Measurements from ENCODE around the gene SLC15A4. TPM values are rescaled to one million over a fixed set of nuclear protein-coding genes. Genes with fewer than 3 reads are reported as not detected.
"Not testable (repeated sequence)": the region's sequence is repeated elsewhere in the genome, so short reads cannot be mapped to it uniquely, and the experiment has no call there.

Gene SLC15A4
- polyA plus RNA-seq, 1 of the 3 experiments (the other 2 are of a cell fraction) = 14.5 TPM

DNA sequence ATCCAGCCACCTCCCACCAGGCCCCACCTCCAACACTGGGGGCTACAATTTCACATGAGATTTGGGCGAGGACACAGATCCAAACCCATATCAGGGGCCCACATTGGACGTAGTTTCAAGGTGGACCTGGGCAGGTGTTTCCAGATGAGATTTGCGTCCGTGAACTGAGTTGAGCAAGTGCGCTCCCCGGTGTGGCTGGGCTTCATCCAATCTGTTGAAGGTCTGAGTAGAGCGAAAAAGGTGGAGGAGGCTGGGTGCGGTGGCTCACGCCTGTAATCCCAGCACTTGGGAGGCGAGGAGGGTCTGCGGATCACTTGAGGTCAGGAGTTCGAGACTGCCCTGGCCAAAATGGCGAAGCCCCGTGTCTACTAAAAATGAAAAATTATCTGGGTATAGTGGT is 24.6 kb upstream of the SLC15A4 start:
- Histone ChIP-seq H3K79me2 (ENCODE audit: insufficient read depth) (no peaks in the 10 kb centered on the region), H4K20me1 (ENCODE audit: insufficient read depth) (no peaks in the 10 kb centered on the region), H3K9me3 (no peaks in the 10 kb centered on the region), H3K4me3 (ENCODE audit: low read depth in 2 of 2, low read length in 1 of 2) (no peak overlapping the region), H3K4me1 (ENCODE audit: control insufficient read depth in 1 of 2, insufficient read depth in 2 of 2, low read depth in 1 of 2, low read length in 1 of 2) (no peaks in the 10 kb centered on the region), H3K4me2 (no peak overlapping the region), H3K27me3 (ENCODE audit: insufficient read depth) (no peaks in the 10 kb centered on the region), H3K9ac (no peak overlapping the region), H3K9me2 (no peaks in the 10 kb centered on the region), H2AFZ (ENCODE audit: low read depth) (no peak overlapping the region), H3F3A (replicated peaks; ENCODE audit: insufficient read depth) (no peaks in the 10 kb centered on the region), H3K27ac (ENCODE audit: low read depth in 2 of 2, low read length in 1 of 2) (no peak overlapping the region), H3K36me3 (replicated peaks in 1 of 2; ENCODE audit: control insufficient read depth in 1 of 2, insufficient read depth in 2 of 2, low read length in 1 of 2) (no peaks in the 10 kb centered on the region)
- POLR2A ChIA-PET = no interaction called here
- WGBS (ENCODE audit: low lambda C conversion rate) = 81% methylated on average over 13 of the region's 14 CpGs
- CTCF ChIA-PET = no interaction called here
- no peak for DNase-seq
- TF ChIP-seq EP300 (IDR thresholded peaks at IDR 0.05; ENCODE audit: borderline replicate concordance in 1 of 2, low read depth in 1 of 2, low read length in 1 of 2) = no peak
- no peak for TF ChIP-seq NRF1 (IDR thresholded peaks at IDR 0.05; ENCODE audit: low read depth, low read length)
- TF ChIP-seq SIN3A (IDR thresholded peaks at IDR 0.05; ENCODE audit: borderline replicate concordance, low read depth, low read length) = no peak
- TF ChIP-seq TAF1 (IDR thresholded peaks at IDR 0.05; ENCODE audit: borderline replicate concordance, low read depth, low read length) = no peak
- TF ChIP-seq, protein P1, sequence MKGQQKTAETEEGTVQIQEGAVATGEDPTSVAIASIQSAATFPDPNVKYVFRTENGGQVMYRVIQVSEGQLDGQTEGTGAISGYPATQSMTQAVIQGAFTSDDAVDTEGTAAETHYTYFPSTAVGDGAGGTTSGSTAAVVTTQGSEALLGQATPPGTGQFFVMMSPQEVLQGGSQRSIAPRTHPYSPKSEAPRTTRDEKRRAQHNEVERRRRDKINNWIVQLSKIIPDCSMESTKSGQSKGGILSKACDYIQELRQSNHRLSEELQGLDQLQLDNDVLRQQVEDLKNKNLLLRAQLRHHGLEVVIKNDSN (IDR thresholded peaks at IDR 0.05; ENCODE audit: borderline replicate concordance, low read depth) = no peak
- TF ChIP-seq, protein P2, sequence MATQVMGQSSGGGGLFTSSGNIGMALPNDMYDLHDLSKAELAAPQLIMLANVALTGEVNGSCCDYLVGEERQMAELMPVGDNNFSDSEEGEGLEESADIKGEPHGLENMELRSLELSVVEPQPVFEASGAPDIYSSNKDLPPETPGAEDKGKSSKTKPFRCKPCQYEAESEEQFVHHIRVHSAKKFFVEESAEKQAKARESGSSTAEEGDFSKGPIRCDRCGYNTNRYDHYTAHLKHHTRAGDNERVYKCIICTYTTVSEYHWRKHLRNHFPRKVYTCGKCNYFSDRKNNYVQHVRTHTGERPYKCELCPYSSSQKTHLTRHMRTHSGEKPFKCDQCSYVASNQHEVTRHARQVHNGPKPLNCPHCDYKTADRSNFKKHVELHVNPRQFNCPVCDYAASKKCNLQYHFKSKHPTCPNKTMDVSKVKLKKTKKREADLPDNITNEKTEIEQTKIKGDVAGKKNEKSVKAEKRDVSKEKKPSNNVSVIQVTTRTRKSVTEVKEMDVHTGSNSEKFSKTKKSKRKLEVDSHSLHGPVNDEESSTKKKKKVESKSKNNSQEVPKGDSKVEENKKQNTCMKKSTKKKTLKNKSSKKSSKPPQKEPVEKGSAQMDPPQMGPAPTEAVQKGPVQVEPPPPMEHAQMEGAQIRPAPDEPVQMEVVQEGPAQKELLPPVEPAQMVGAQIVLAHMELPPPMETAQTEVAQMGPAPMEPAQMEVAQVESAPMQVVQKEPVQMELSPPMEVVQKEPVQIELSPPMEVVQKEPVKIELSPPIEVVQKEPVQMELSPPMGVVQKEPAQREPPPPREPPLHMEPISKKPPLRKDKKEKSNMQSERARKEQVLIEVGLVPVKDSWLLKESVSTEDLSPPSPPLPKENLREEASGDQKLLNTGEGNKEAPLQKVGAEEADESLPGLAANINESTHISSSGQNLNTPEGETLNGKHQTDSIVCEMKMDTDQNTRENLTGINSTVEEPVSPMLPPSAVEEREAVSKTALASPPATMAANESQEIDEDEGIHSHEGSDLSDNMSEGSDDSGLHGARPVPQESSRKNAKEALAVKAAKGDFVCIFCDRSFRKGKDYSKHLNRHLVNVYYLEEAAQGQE (IDR thresholded peaks at IDR 0.05; ENCODE audit: low read depth, low read length) = no peak
- TF ChIP-seq, protein P3, sequence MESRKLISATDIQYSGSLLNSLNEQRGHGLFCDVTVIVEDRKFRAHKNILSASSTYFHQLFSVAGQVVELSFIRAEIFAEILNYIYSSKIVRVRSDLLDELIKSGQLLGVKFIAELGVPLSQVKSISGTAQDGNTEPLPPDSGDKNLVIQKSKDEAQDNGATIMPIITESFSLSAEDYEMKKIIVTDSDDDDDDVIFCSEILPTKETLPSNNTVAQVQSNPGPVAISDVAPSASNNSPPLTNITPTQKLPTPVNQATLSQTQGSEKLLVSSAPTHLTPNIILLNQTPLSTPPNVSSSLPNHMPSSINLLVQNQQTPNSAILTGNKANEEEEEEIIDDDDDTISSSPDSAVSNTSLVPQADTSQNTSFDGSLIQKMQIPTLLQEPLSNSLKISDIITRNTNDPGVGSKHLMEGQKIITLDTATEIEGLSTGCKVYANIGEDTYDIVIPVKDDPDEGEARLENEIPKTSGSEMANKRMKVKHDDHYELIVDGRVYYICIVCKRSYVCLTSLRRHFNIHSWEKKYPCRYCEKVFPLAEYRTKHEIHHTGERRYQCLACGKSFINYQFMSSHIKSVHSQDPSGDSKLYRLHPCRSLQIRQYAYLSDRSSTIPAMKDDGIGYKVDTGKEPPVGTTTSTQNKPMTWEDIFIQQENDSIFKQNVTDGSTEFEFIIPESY (IDR thresholded peaks at IDR 0.05; ENCODE audit: borderline replicate concordance, low read depth) = no peak
- TF ChIP-seq GATA2 (CRISPR knock-in tag; IDR thresholded peaks at IDR 0.05) = no peak
- no peak for TF ChIP-seq FOXM1 (IDR thresholded peaks at IDR 0.05; ENCODE audit: low read depth)
- TF ChIP-seq FOXJ3 (CRISPR knock-in tag; IDR thresholded peaks at IDR 0.05) = no peak
- TF ChIP-seq, protein P4, sequence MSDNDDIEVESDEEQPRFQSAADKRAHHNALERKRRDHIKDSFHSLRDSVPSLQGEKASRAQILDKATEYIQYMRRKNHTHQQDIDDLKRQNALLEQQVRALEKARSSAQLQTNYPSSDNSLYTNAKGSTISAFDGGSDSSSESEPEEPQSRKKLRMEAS (IDR thresholded peaks at IDR 0.05; ENCODE audit: low read depth) = no peak
- no peak for TF ChIP-seq ELF1 (IDR thresholded peaks at IDR 0.05)

DNA sequence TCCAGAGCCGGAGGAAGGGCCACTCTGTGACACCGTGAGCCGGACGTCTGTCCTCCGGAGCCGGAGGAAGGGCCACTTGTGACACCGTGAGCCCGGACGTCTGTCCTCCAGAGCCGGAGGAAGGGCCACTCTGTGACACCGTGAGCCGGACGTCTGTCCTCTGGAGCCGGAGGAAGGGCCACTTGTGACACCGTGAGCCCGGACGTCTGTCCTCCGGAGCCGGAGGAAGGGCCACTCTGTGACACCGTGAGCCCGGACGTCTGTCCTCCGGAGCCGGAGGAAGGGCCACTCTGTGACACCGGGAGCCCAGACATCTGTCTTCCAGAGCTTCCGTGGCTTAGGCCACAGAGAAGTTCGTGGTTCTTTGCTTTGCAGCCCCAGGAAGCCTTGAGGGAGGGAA is 22.9 kb upstream of the SLC15A4 start:
- H3K9me3 ChIP-seq; H3K36me3 ChIP-seq (replicated peaks in 1 of 2; ENCODE audit: control insufficient read depth in 1 of 2, insufficient read depth in 2 of 2, low read length in 1 of 2); H3K4me2 ChIP-seq; H3K27ac ChIP-seq (ENCODE audit: low read depth in 2 of 2, low read length in 1 of 2); H4K20me1 ChIP-seq (ENCODE audit: insufficient read depth); H3K9ac ChIP-seq; H2AFZ ChIP-seq (ENCODE audit: low read depth); H3K4me1 ChIP-seq (ENCODE audit: control insufficient read depth in 1 of 2, insufficient read depth in 2 of 2, low read depth in 1 of 2, low read length in 1 of 2); CTCF ChIA-PET; POLR2A ChIA-PET; H3K27me3 ChIP-seq (ENCODE audit: insufficient read depth); H3F3A ChIP-seq (replicated peaks; ENCODE audit: insufficient read depth); H3K79me2 ChIP-seq (ENCODE audit: insufficient read depth); DNase-seq; H3K4me3 ChIP-seq (ENCODE audit: low read depth in 2 of 2, low read length in 1 of 2); H3K9me2 ChIP-seq: not testable (repeated sequence)
- 82% methylated on average over 17 of the region's 27 CpGs for WGBS (ENCODE audit: low lambda C conversion rate)

All from SK-N-SH (cell line).